AG04450 (cell line): ENCODE results near the gene COL5A1. TPM values are rescaled to one million over a fixed set of nuclear protein-coding genes. Genes with fewer than 3 reads are reported as not detected.
"Not testable (repeated sequence)": the region's sequence is repeated elsewhere in the genome, so short reads cannot be mapped to it uniquely, and the experiment has no call there.

Experiments used
- CTCF ChIA-PET: fragments of 300-600, 350-600 bp; formaldehyde crosslinking; extraction: SDS; loops from one replicate; lab custom pipeline; 2022; ENCODE audit warnings: antibody characterized with exemption, inconsistent platforms; lab: Charles Lee
- POLR2A ChIA-PET: fragments of 350-600 bp; formaldehyde crosslinking; extraction: SDS; loops from one replicate; lab custom pipeline; 2021; ENCODE audit warnings: antibody characterized with exemption, inconsistent platforms; lab: Yijun Ruan, JAX
- DNase-seq: peaks from one replicate; pipeline ENCODE4 v3.0.0-alpha.2; 2011; ENCODE audit warnings: low read depth, low spot score
- H3K27ac ChIP-seq: one replicate; pipeline ENCODE4 v1.5.1; 2012; ENCODE audit warnings: low read depth, low read length, control low read depth
- H3K27me3 ChIP-seq: one replicate; pipeline ENCODE4 v1.6.0; 2012; ENCODE audit warnings: low read length; ENCODE audit not compliant: control insufficient read depth, insufficient read depth
- H3K4me3 ChIP-seq: 2 replicates; pipeline ENCODE4 v1.5.1; 2011; ENCODE audit warnings: mild to moderate bottlenecking, low read depth, low read length, control low read depth
- H3K9me3 ChIP-seq: 2 replicates; pipeline ENCODE4 v1.5.1; 2012; ENCODE audit warnings: low read length; ENCODE audit not compliant: control insufficient read depth, insufficient read depth
- polyA plus RNA-seq: library from polyadenylated mRNA; depleted of rRNA; stranded (reverse); fragments of >200 nt; gene quantifications from 2 replicates; pipeline ENCODE4 v1.2.3, GENCODE V29; 2011
- TF ChIP-seq, protein P1 (sequence below): IDR thresholded peaks from 2 replicates; pipeline ENCODE4 v1.5.1; 2011; ENCODE audit warnings: low read depth, low read length, control low read depth, inconsistent platforms

COL5A1 gene
- polyA plus RNA-seq, 1 experiment, result 73.3 TPM

DNA sequence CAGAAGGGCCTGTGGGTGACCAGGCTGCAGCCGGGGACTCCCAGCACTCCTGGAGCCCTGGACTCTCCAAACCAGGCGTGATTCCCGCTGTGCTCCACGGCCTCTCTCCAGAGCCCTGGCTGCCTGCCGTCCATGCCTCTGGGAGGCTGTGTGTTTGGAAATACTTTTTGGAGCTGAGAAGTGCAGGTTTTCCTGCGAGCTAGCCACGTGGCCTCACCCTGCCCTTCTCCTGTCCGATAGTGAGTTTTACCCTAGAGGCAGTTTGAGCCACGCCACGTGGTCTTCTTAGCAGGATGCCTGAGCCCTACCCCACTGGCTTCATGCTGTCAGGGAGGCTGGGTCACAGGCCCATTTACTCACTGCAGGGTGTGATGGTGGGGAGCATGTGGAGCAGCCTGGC lies 71.3 kb downstream of the COL5A1 start:
- no peak overlapping the region for H3K27ac ChIP-seq
- no peaks in the 10 kb centered on the region for H3K27me3 ChIP-seq
- ChIA-PET POLR2A (no interaction called here), CTCF (interaction anchor here (1.1 to 1.3 kb wide), 2 partner anchors 24 to 263 kb away, joined by 3 read pairs; no protein-coding TSS in a partner anchor)
- no peak for DNase-seq
- TF ChIP-seq, protein P1, sequence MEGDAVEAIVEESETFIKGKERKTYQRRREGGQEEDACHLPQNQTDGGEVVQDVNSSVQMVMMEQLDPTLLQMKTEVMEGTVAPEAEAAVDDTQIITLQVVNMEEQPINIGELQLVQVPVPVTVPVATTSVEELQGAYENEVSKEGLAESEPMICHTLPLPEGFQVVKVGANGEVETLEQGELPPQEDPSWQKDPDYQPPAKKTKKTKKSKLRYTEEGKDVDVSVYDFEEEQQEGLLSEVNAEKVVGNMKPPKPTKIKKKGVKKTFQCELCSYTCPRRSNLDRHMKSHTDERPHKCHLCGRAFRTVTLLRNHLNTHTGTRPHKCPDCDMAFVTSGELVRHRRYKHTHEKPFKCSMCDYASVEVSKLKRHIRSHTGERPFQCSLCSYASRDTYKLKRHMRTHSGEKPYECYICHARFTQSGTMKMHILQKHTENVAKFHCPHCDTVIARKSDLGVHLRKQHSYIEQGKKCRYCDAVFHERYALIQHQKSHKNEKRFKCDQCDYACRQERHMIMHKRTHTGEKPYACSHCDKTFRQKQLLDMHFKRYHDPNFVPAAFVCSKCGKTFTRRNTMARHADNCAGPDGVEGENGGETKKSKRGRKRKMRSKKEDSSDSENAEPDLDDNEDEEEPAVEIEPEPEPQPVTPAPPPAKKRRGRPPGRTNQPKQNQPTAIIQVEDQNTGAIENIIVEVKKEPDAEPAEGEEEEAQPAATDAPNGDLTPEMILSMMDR, result no peak
- H3K4me3 ChIP-seq, result no peak overlapping the region
- peaks cover 3% of the 10 kb centered on the region; the same call in 1 of the 2 replicates for H3K9me3 ChIP-seq

- DNase-seq, POLR2A ChIA-PET, CTCF ChIA-PET, H3K9me3 ChIP-seq, H3K27ac ChIP-seq, H3K4me3 ChIP-seq, H3K27me3 ChIP-seq: not testable (repeated sequence)
Measured at GRCh38 chr9:134715536-134715935, 73.9 kb downstream of the COL5A1 start.

- Histone ChIP-seq H3K27ac (no peak overlapping the region), H3K9me3 (peaks cover 3% of the 10 kb centered on the region; the same call in 1 of the 2 replicates), H3K27me3 (no peaks in the 10 kb centered on the region), H3K4me3 (no peak overlapping the region)
- POLR2A ChIA-PET, result no interaction called here
- TF ChIP-seq, protein P1, result no peak
- CTCF ChIA-PET, result no interaction called here
- DNase-seq, result no peak
Measured at GRCh38 chr9:134716067-134716466, 74.5 kb downstream of the COL5A1 start.

DNA sequence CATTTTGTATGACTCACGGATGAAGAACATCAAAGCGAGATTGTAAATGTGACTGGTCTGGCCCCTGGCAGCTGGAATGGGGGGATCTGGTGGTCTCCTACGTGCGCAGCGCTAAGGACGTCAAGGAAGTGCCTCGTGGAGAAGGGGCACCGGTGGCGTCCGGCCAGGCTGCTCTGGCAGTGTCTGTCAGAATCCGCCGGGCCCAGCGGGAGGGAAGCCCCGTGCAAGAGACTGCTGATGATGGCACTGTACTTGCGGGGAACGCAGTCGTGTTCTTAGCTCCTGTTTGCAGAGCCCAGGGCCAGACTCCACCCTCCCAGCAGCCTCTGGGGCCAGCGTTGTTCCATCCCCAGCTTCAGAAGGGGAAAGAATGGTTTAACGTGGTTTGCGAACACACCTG lies 75.5 kb downstream of the COL5A1 start:
- TF ChIP-seq, protein P1, result no peak
- ChIA-PET POLR2A (no interaction called here), CTCF (no interaction called here)
- no peak overlapping the region for H3K27ac ChIP-seq
- H3K4me3 ChIP-seq, result no peak overlapping the region
- no peak for DNase-seq
- peaks cover 3% of the 10 kb centered on the region; the same call in 1 of the 2 replicates for H3K9me3 ChIP-seq
- H3K27me3 ChIP-seq, result no peaks in the 10 kb centered on the region

- Histone ChIP-seq H3K4me3 (no peak overlapping the region), H3K9me3 (no peaks in the 10 kb centered on the region; the same call in 1 of the 2 replicates), H3K27ac (no peak overlapping the region), H3K27me3 (no peaks in the 10 kb centered on the region)
- ChIA-PET CTCF (no interaction called here), POLR2A (no interaction called here)
- no peak for DNase-seq
- TF ChIP-seq, protein P1, result no peak
Measured at GRCh38 chr9:134717924-134718645, 76.5 kb downstream of the COL5A1 start.
